Uterus (tissue), 4 donors: Measurements from ENCODE around the gene SP6. TPM values are rescaled to one million over a fixed set of nuclear protein-coding genes. Genes with fewer than 3 reads are reported as not detected.

Source experiments
- DNase-seq, 2 donors: peaks; one replicate each; pipeline ENCODE4 v3.0.0-alpha.2; 2019 to 2020
- H3K27ac ChIP-seq, 2 donors: fragments of 200-600 bp; sonication (generic); 1 replicate in 1 of 2; 2 replicates in 1 of 2; pipeline ENCODE4 v1.5.1; 2016 to 2018
- H3K27me3 ChIP-seq, 2 donors: fragments of 200-600 bp; sonication (generic); one replicate each; pipeline ENCODE4 v1.5.1; 2018 to 2019; ENCODE audit warnings: control low read depth in 1 of 2
- H3K36me3 ChIP-seq, 2 donors: fragments of 200-600 bp; sonication (generic); one replicate each; pipeline ENCODE4 v1.5.1; 2019; ENCODE audit warnings: control low read depth in 1 of 2
- H3K4me1 ChIP-seq, 2 donors: fragments of 200-600 bp; sonication (generic); one replicate each; pipeline ENCODE4 v1.5.1; 2018 to 2019; ENCODE audit warnings: control low read depth in 1 of 2
- H3K4me3 ChIP-seq, 2 donors: fragments of 200-600 bp; sonication (generic); 1 replicate in 1 of 2; 2 replicates in 1 of 2; pipeline ENCODE4 v1.5.1; 2018 to 2019; ENCODE audit warnings: mild to moderate bottlenecking in 1 of 2
- H3K9me3 ChIP-seq, 2 donors: fragments of 200-600 bp; sonication (generic); one replicate each; pipeline ENCODE4 v1.5.1; 2019; ENCODE audit warnings: control low read depth in 1 of 2
- CTCF ChIP-seq, 4 experiments: fragments of 200-600 bp in 2 of 4; fragments of 450-650 bp in 2 of 4; sonication (generic) in 2 of 4; IDR thresholded peaks; one replicate each; pipeline ENCODE4 v1.5.1; 2016 to 2019; ENCODE audit warnings: antibody characterized with exemption in 4 of 4, mild to moderate bottlenecking in 2 of 4, moderate library complexity in 1 of 4
- POLR2A ChIP-seq, 2 donors: fragments of 450-650 bp; IDR thresholded peaks; one replicate each; pipeline ENCODE4 v1.6.1; 2016; ENCODE audit warnings: antibody characterized with exemption in 2 of 2, mild to moderate bottlenecking in 1 of 2, moderate library complexity in 1 of 2
- intact Hi-C: fragments of 100-400 bp; cut with DNase I; formaldehyde crosslinking; loops from one replicate; pipeline ENCODE4 v1.15.1; 2023; ENCODE audit warnings: low total_unique reads
- total RNA-seq, 4 donors: library from RNA; depleted of rRNA in 3 of 4; stranded (reverse); fragments of >200 nt in 3 of 4; gene quantifications; one replicate each; pipeline versions ENCODE4 v1.1.0 to v1.2.4, GENCODE V29; 2014 to 2023
- donor health status: DM: yes; HTN: yes; CAD: no.

SP6 gene
- total RNA-seq, 4 donors from 2014 or later, result 1.4 to 1.5 TPM; not detected in 2

GRCh38 chr17:47895856-47896671 is 45.1 kb upstream of the SP6 start, which contains the start of gene SP2:
TSS of gene SP2 (plus strand) at chr17:47896236. CDS start at chr17:47896287, 51 bp downstream.
- Histone ChIP-seq H3K27me3 (no peaks in the 10 kb centered on the region), H3K27ac (peak within 1 kb of the TSS; percentile 99 to 100), H3K36me3 (no peaks in the 10 kb centered on the region), H3K9me3 (no peaks in the 10 kb centered on the region), H3K4me3 (peak within 1 kb of the TSS; percentile 81 to 87), H3K4me1 (peaks cover 3 to 8% of the 10 kb centered on the region in 2 donors)
- TF ChIP-seq CTCF (IDR thresholded peaks at IDR 0.05), result peak in 2 of 4 experiments; percentile 8 to 46
- TF ChIP-seq POLR2A (IDR thresholded peaks at IDR 0.05), result peak; percentile 72 to 83
- DNase-seq, result peak; percentile 100
- intact Hi-C loops, result no loop called here

GRCh38 chr17:47895347-47895855 is 44.4 kb upstream of the SP6 start:
- no peaks in the 10 kb centered on the region for H3K9me3 ChIP-seq
- H3K27me3 ChIP-seq, result no peaks in the 10 kb centered on the region
- intact Hi-C loops, result no loop called here
- peak in 1 of 2 donors; percentile 47 for DNase-seq
- peak; percentile 84 to 98 for TF ChIP-seq POLR2A (IDR thresholded peaks at IDR 0.05)
- peak in 1 of 4 experiments; percentile 9 for TF ChIP-seq CTCF (IDR thresholded peaks at IDR 0.05)
- H3K36me3 ChIP-seq, result no peaks in the 10 kb centered on the region
- H3K27ac ChIP-seq, result peak overlapping the region; percentile 95
- H3K4me3 ChIP-seq, result peak overlapping the region; percentile 77 to 82
- H3K4me1 ChIP-seq, result peaks cover 3 to 8% of the 10 kb centered on the region in 2 donors

- H3K27ac ChIP-seq, result peak overlapping the region; percentile 95
- H3K9me3 ChIP-seq, result no peaks in the 10 kb centered on the region
- no peak for TF ChIP-seq CTCF (IDR thresholded peaks at IDR 0.05)
- no peak for TF ChIP-seq POLR2A (IDR thresholded peaks at IDR 0.05)
- no peaks in the 10 kb centered on the region for H3K27me3 ChIP-seq
- DNase-seq, result no peak
- peak overlapping the region; percentile 77 to 82 for H3K4me3 ChIP-seq
- H3K36me3 ChIP-seq, result no peaks in the 10 kb centered on the region
- intact Hi-C loops, result no loop called here
- H3K4me1 ChIP-seq, result peaks cover 3 to 8% of the 10 kb centered on the region in 2 donors
These were observed 43.8 kb upstream of the SP6 start for GRCh38 chr17:47894498-47895346.

- Histone ChIP-seq H3K4me3 (no peak overlapping the region), H3K9me3 (no peaks in the 10 kb centered on the region), H3K27ac (no peak overlapping the region), H3K27me3 (no peaks in the 10 kb centered on the region), H3K4me1 (no peaks in the 10 kb centered on the region), H3K36me3 (no peaks in the 10 kb centered on the region)
- DNase-seq, result no peak
- no peak for TF ChIP-seq CTCF (IDR thresholded peaks at IDR 0.05)
- no peak for TF ChIP-seq POLR2A (IDR thresholded peaks at IDR 0.05)
- intact Hi-C loops, result loop anchor here (2.0 kb wide), 1 partner anchor 51 kb away; the partner anchor contains the start of gene SCRN2
These were observed 40.7 kb upstream of the SP6 start for GRCh38 chr17:47891545-47892088.
